ENCODE measurements around the gene PRKCZ. TPM values are rescaled to one million over a fixed set of nuclear protein-coding genes. Genes with fewer than 3 reads are reported as not detected.

PRKCZ gene
- total RNA-seq, 4 donors from 2014 or later: 3.1 to 5.4 (median 4.7) TPM

DNA sequence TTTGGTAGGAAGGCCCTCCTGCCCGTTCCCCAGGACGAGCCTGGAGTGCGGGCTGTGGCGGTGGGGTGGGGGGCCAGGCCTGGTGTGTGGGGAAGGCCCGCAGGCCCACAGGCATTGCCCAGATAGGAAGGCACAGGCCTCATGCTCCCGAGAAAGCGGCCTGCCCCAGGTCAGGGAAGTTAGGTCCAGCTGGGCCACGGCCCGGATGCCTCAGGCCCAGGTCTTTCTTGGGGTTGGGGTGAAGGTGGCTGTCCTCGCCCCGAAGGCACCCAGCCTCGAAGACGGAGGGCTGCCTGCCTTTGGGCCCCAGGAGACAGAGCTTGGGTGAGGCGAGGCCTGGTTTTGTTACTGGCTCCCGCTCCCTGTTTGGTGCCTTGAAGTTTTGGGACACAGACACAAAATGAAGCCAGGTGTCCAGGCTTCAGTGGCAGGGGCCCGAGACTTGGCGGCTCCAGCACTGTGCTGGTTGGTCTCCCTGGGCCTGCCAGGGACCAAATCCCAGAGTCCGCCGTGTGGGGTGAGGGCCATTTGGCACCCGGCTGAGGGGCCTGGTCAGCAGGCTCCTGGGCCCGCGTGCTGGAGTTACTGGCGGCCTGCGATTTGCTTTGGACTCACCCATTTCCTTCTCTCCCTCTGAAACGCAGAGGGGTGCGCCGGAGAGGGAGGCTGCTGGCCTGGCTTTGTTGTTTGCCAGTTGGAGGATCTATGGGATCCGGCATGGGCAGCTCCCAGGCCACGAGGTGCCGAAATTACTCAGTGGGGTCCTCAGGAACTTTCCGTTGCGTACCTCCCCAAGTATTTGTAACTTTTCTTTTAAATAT is 179.9 kb downstream of the PRKCZ start:
- Histone ChIP-seq H3K27ac (replicated peaks in 1 of 4) (peak overlapping the region; percentile 89 to 94 (median 92)), H3K4me1 (peaks cover 62 to 74% (median 67%) of the 10 kb centered on the region in 4 donors), H3K9me3 (no peaks in the 10 kb centered on the region), H3K4me3 (peak overlapping the region; percentile 74 to 96 (median 81)), H3K36me3 (no peaks in the 10 kb centered on the region), H3K27me3 (no peaks in the 10 kb centered on the region)
- peak in 1 of 2 donors; percentile 39 for TF ChIP-seq POLR2AphosphoS5 (IDR thresholded peaks at IDR 0.05)
- no peak for TF ChIP-seq POLR2A (IDR thresholded peaks at IDR 0.05; ENCODE audit: low read depth)
- no peak for TF ChIP-seq EP300 (IDR thresholded peaks at IDR 0.05)
- TF ChIP-seq, protein P1, sequence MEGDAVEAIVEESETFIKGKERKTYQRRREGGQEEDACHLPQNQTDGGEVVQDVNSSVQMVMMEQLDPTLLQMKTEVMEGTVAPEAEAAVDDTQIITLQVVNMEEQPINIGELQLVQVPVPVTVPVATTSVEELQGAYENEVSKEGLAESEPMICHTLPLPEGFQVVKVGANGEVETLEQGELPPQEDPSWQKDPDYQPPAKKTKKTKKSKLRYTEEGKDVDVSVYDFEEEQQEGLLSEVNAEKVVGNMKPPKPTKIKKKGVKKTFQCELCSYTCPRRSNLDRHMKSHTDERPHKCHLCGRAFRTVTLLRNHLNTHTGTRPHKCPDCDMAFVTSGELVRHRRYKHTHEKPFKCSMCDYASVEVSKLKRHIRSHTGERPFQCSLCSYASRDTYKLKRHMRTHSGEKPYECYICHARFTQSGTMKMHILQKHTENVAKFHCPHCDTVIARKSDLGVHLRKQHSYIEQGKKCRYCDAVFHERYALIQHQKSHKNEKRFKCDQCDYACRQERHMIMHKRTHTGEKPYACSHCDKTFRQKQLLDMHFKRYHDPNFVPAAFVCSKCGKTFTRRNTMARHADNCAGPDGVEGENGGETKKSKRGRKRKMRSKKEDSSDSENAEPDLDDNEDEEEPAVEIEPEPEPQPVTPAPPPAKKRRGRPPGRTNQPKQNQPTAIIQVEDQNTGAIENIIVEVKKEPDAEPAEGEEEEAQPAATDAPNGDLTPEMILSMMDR (IDR thresholded peaks at IDR 0.05): no peak
- intact Hi-C loops (cut with DNase I): loop anchor here (5.0 kb wide), 2 partner anchors 33 to 67 kb away; no protein-coding TSS in a partner anchor
- DNase-seq (ENCODE audit: extremely low spot score): no peak
- 9% methylated on average over 13 of the region's 32 CpGs for WGBS

GRCh38 chr1:2230781-2231531 is 180.7 kb downstream of the PRKCZ start:
- H3K27ac ChIP-seq (replicated peaks in 1 of 4): peak overlapping the region; percentile 89 to 94 (median 92)
- H3K9me3 ChIP-seq: no peaks in the 10 kb centered on the region
- H3K4me1 ChIP-seq: peaks cover 70 to 82% (median 75%) of the 10 kb centered on the region in 4 donors
- TF ChIP-seq POLR2A (IDR thresholded peaks at IDR 0.05; ENCODE audit: low read depth) (no peak), POLR2AphosphoS5 (IDR thresholded peaks at IDR 0.05) (no peak)
- no peak for DNase-seq (ENCODE audit: extremely low spot score)
- H3K4me3 ChIP-seq: peak overlapping the region; percentile 74 to 96 (median 81)
- WGBS: 16% methylated on average over 21 of the region's 30 CpGs
- H3K27me3 ChIP-seq: no peaks in the 10 kb centered on the region
- intact Hi-C loops (cut with DNase I): loop anchor here (5.0 kb wide), 2 partner anchors 34 to 66 kb away; no protein-coding TSS in a partner anchor
- no peaks in the 10 kb centered on the region for H3K36me3 ChIP-seq

- no peak for DNase-seq (ENCODE audit: extremely low spot score)
- no peaks in the 10 kb centered on the region for H3K36me3 ChIP-seq
- peak overlapping the region; percentile 89 to 94 (median 92) for H3K27ac ChIP-seq (replicated peaks in 1 of 4)
- H3K9me3 ChIP-seq: no peaks in the 10 kb centered on the region
- 13% methylated on average over 26 of the region's 26 CpGs for WGBS
- TF ChIP-seq POLR2AphosphoS5 (IDR thresholded peaks at IDR 0.05) (peak; percentile 75 to 82), POLR2A (IDR thresholded peaks at IDR 0.05; ENCODE audit: low read depth) (no peak), EP300 (IDR thresholded peaks at IDR 0.05) (no peak)
- TF ChIP-seq, protein P1 (IDR thresholded peaks at IDR 0.05): no peak
- intact Hi-C loops (cut with DNase I): loop anchor here (5.0 kb wide), 2 partner anchors 34 to 66 kb away; no protein-coding TSS in a partner anchor
- H3K4me1 ChIP-seq: peaks cover 70 to 82% (median 77%) of the 10 kb centered on the region in 4 donors
- H3K4me3 ChIP-seq: peak overlapping the region; percentile 74 to 96 (median 81)
- no peaks in the 10 kb centered on the region for H3K27me3 ChIP-seq
Measured at GRCh38 chr1:2231532-2232254, 181.5 kb downstream of the PRKCZ start.

- WGBS: 14% methylated on average over 13 of the region's 17 CpGs
- peak in 1 of 2 donors; percentile 19 for TF ChIP-seq POLR2AphosphoS5 (IDR thresholded peaks at IDR 0.05)
- TF ChIP-seq, protein P1 (IDR thresholded peaks at IDR 0.05): no peak
- no peaks in the 10 kb centered on the region for H3K27me3 ChIP-seq
- DNase-seq (ENCODE audit: extremely low spot score): no peak
- H3K9me3 ChIP-seq: no peaks in the 10 kb centered on the region
- peak overlapping the region; percentile 89 to 94 (median 92) for H3K27ac ChIP-seq (replicated peaks in 1 of 4)
- intact Hi-C loops (cut with DNase I): loop anchor here (5.0 kb wide), 2 partner anchors 35 to 65 kb away; no protein-coding TSS in a partner anchor
- no peaks in the 10 kb centered on the region for H3K36me3 ChIP-seq
- H3K4me3 ChIP-seq: peak overlapping the region; percentile 74 to 96 (median 81)
- peaks cover 74 to 85% (median 81%) of the 10 kb centered on the region in 4 donors for H3K4me1 ChIP-seq
Measured at GRCh38 chr1:2232255-2232915, 182.2 kb downstream of the PRKCZ start.

All from esophagus muscularis mucosa (tissue), 4 donors.